CD1c-positive myeloid dendritic cell (primary cell): ENCODE results near the gene TNS1.
A peak's percentile ranks its signal among the peaks of the same experiment; 100 is the strongest.

Experiments
- DNase-seq: peaks from one replicate; pipeline ENCODE4 v3.0.0-alpha.2; 2016; ENCODE audit errors: extremely low spot score

The TNS1 gene

GRCh38 chr2:217930761-217931563 is 71.8 kb downstream of the TNS1 start:
- peak; percentile 19 for DNase-seq

GRCh38 chr2:217929757-217930707 is 72.8 kb downstream of the TNS1 start:
- no peak for DNase-seq

GRCh38 chr2:217929272-217929671 is 73.5 kb downstream of the TNS1 start:
- DNase-seq, result no peak

GRCh38 chr2:217928324-217929181 is 74.2 kb downstream of the TNS1 start:
- peak; percentile 80 for DNase-seq

GRCh38 chr2:217927601-217928323 is 75.0 kb downstream of the TNS1 start:
- no peak for DNase-seq

GRCh38 chr2:217926801-217927200 is 76.0 kb downstream of the TNS1 start:
- no peak for DNase-seq

- no peak for DNase-seq
Measured at GRCh38 chr2:217924346-217924901, 78.4 kb downstream of the TNS1 start.

GRCh38 chr2:217923007-217923686 is 79.6 kb downstream of the TNS1 start:
- DNase-seq, result no peak

GRCh38 chr2:217922101-217923006 is 80.4 kb downstream of the TNS1 start:
- DNase-seq, result no peak

GRCh38 chr2:217920879-217921603 is 81.8 kb downstream of the TNS1 start:
- DNase-seq, result no peak

- DNase-seq, result no peak
Measured at GRCh38 chr2:217919781-217920351, 82.9 kb downstream of the TNS1 start.

- DNase-seq, result no peak
Measured at GRCh38 chr2:217919204-217919603, 83.6 kb downstream of the TNS1 start.

- no peak for DNase-seq
Measured at GRCh38 chr2:217918308-217919024, 84.3 kb downstream of the TNS1 start.

- DNase-seq, result no peak
Measured at GRCh38 chr2:217916504-217917254, 86.1 kb downstream of the TNS1 start.

- DNase-seq, result no peak
Measured at GRCh38 chr2:217915706-217916105, 87.1 kb downstream of the TNS1 start.

- DNase-seq, result no peak
Measured at GRCh38 chr2:217914878-217915277, 87.9 kb downstream of the TNS1 start.

GRCh38 chr2:217914078-217914477 is 88.7 kb downstream of the TNS1 start:
- DNase-seq, result no peak
